Left lung (tissue), 10 donors: ENCODE measurements around the gene TRIP6. TPM values are rescaled to one million over a fixed set of nuclear protein-coding genes. Genes with fewer than 3 reads are reported as not detected.

Source experiments
- ATAC-seq: fragments of 200-7000 bp; cut with Tn5 transposase; one replicate; pipeline ENCODE4 v1.9.1; 2020; ENCODE audit warnings: moderate library complexity
- DNase-seq, 4 donors: peaks; one replicate each; pipeline ENCODE4 v3.0.0-alpha.2; 2013 to 2020
- H3K27ac ChIP-seq, 2 donors: fragments of 200-600 bp; sonication (generic) in 1 of 2; one replicate each; pipeline versions ENCODE4 v1.5.0 to v1.8.0; 2020 to 2021
- H3K27me3 ChIP-seq, 2 donors: fragments of 200-600 bp; sonication (generic) in 1 of 2; one replicate each; pipeline versions ENCODE4 v1.5.0 to v1.8.0; 2020 to 2021
- H3K36me3 ChIP-seq, 2 donors: fragments of 200-600 bp; sonication (generic) in 1 of 2; one replicate each; pipeline versions ENCODE4 v1.5.0 to v1.8.0; 2020 to 2021
- H3K4me1 ChIP-seq, 2 donors: fragments of 200-600 bp; one replicate each; pipeline ENCODE4 v1.8.0; 2021
- H3K4me3 ChIP-seq, 2 donors: fragments of 200-600 bp; sonication (generic) in 1 of 2; one replicate each; pipeline versions ENCODE4 v1.5.0 to v1.8.0; 2020 to 2021; ENCODE audit warnings: mild to moderate bottlenecking in 1 of 2
- H3K9me3 ChIP-seq, 2 donors: fragments of 200-600 bp; sonication (generic) in 1 of 2; one replicate each; pipeline versions ENCODE4 v1.5.0 to v1.8.0; 2020 to 2021
- CTCF ChIP-seq, 2 donors: fragments of 200-600 bp; sonication (generic) in 1 of 2; IDR thresholded peaks; one replicate each; pipeline versions ENCODE4 v1.5.0 to v1.8.0; 2021; ENCODE audit warnings: antibody characterized with exemption in 2 of 2
- intact Hi-C, 2 donors: fragments of 100-400 bp; cut with DNase I; formaldehyde crosslinking; loops; one replicate each; pipeline versions ENCODE4 v1.11.2 to v1.14.2; 2022
- polyA plus RNA-seq, 6 donors: library from polyadenylated mRNA; unstranded; fragments of 120-200 nt; gene quantifications; one replicate each; pipeline ENCODE4 v1.2.1, GENCODE V29; 2013; ENCODE audit not compliant: insufficient read length in 6 of 6
- total RNA-seq, 2 donors: library from RNA; stranded (reverse); fragmentation: NEBNext Ultra II Directional; extraction: Animal tissue kit (Norgen Biotek cat#: 25700); gene quantifications; one replicate each; pipeline ENCODE4 v1.2.1, GENCODE V29; 2021
- donor health status: DM: no; HTN: yes; CAD: no.
- donor health status: DM: no; HTN: no; CAD: no.

TRIP6 gene
- total and polyA plus RNA-seq, 8 donors = 61.5 to 96.6 (median 76.2) TPM

GRCh38 chr7:100873599-100874299 lies 6.6 kb downstream of the TRIP6 start:
- Histone ChIP-seq H3K9me3 (no peaks in the 10 kb centered on the region), H3K36me3 (peaks cover 0 to 54% of the 10 kb centered on the region in 2 donors), H3K27me3 (no peaks in the 10 kb centered on the region), H3K27ac (peak overlapping the region; percentile 90 to 91), H3K4me1 (peaks cover 12 to 51% of the 10 kb centered on the region in 2 donors), H3K4me3 (peak overlapping the region; percentile 85 to 99)
- intact Hi-C loops = no loop called here
- no peak for DNase-seq
- no peak for TF ChIP-seq CTCF (IDR thresholded peaks at IDR 0.05)
- no peak for ATAC-seq

- no peaks in the 10 kb centered on the region for H3K27me3 ChIP-seq
- no peak for TF ChIP-seq CTCF (IDR thresholded peaks at IDR 0.05)
- H3K4me3 ChIP-seq = peak overlapping the region; percentile 85 to 99
- peaks cover 12 to 51% of the 10 kb centered on the region in 2 donors for H3K4me1 ChIP-seq
- no peaks in the 10 kb centered on the region for H3K9me3 ChIP-seq
- intact Hi-C loops = no loop called here
- no peak for DNase-seq
- H3K27ac ChIP-seq = peak overlapping the region; percentile 90 to 91
- peak; percentile 0 for ATAC-seq
- H3K36me3 ChIP-seq = peaks cover 0 to 59% of the 10 kb centered on the region in 2 donors
Observed at GRCh38 chr7:100874300-100874576, 7.1 kb downstream of the TRIP6 start.

- H3K4me1 ChIP-seq = peaks cover 12 to 51% of the 10 kb centered on the region in 2 donors
- ATAC-seq = peak; percentile 98
- peak within 1 kb of the TSS; percentile 90 to 91 for H3K27ac ChIP-seq
- peaks cover 0 to 63% of the 10 kb centered on the region in 2 donors for H3K36me3 ChIP-seq
- peak within 1 kb of the TSS; percentile 85 to 99 for H3K4me3 ChIP-seq
- DNase-seq = peak; percentile 98 to 99 (median 99)
- intact Hi-C loops = no loop called here
- no peaks in the 10 kb centered on the region for H3K27me3 ChIP-seq
- TF ChIP-seq CTCF (IDR thresholded peaks at IDR 0.05) = peak; percentile 34 to 86
- no peaks in the 10 kb centered on the region for H3K9me3 ChIP-seq
Observed at GRCh38 chr7:100874577-100875355, 7.6 kb downstream of the TRIP6 start, which contains the start of gene SRRT. SRRT (plus strand) TSS chr7:100875103; CDS start chr7:100875591, 488 bp downstream.

- H3K36me3 ChIP-seq = peaks cover 0 to 63% of the 10 kb centered on the region in 2 donors
- TF ChIP-seq CTCF (IDR thresholded peaks at IDR 0.05) = no peak
- H3K27ac ChIP-seq = peak overlapping the region; percentile 90 to 91
- peaks cover 12 to 49% of the 10 kb centered on the region in 2 donors for H3K4me1 ChIP-seq
- ATAC-seq (peak; percentile 43), DNase-seq (no peak)
- H3K4me3 ChIP-seq = peak overlapping the region; percentile 85 to 99
- intact Hi-C loops = no loop called here
- no peaks in the 10 kb centered on the region for H3K9me3 ChIP-seq
- H3K27me3 ChIP-seq = no peaks in the 10 kb centered on the region
Observed at GRCh38 chr7:100875356-100875751, 8.2 kb downstream of the TRIP6 start.

GRCh38 chr7:100878013-100878412 lies 10.8 kb downstream of the TRIP6 start:
- Histone ChIP-seq H3K36me3 (peaks cover 0 to 63% of the 10 kb centered on the region in 2 donors), H3K9me3 (no peaks in the 10 kb centered on the region), H3K27ac (no peak overlapping the region), H3K4me3 (no peak overlapping the region), H3K27me3 (no peaks in the 10 kb centered on the region), H3K4me1 (peaks cover 12 to 49% of the 10 kb centered on the region in 2 donors)
- intact Hi-C loops = no loop called here
- ATAC-seq (no peak), DNase-seq (no peak)
- no peak for TF ChIP-seq CTCF (IDR thresholded peaks at IDR 0.05)
